Myocyte (in vitro differentiated cells): ENCODE results near the gene IRF4. TPM values are rescaled to one million over a fixed set of nuclear protein-coding genes. Genes with fewer than 3 reads are reported as not detected.

ENCODE experiments used
- DNase-seq: peaks from one replicate; pipeline ENCODE4 v3.0.0-alpha.2; 2012; ENCODE audit warnings: low read depth
- total RNA-seq: library from RNA; depleted of rRNA; stranded (reverse); fragments of >200 nt; gene quantifications from 2 replicates; pipeline ENCODE4 v1.2.3, GENCODE V29; 2014

The IRF4 gene
- total RNA-seq, 1 donor from 2014 or later, result not detected

DNA sequence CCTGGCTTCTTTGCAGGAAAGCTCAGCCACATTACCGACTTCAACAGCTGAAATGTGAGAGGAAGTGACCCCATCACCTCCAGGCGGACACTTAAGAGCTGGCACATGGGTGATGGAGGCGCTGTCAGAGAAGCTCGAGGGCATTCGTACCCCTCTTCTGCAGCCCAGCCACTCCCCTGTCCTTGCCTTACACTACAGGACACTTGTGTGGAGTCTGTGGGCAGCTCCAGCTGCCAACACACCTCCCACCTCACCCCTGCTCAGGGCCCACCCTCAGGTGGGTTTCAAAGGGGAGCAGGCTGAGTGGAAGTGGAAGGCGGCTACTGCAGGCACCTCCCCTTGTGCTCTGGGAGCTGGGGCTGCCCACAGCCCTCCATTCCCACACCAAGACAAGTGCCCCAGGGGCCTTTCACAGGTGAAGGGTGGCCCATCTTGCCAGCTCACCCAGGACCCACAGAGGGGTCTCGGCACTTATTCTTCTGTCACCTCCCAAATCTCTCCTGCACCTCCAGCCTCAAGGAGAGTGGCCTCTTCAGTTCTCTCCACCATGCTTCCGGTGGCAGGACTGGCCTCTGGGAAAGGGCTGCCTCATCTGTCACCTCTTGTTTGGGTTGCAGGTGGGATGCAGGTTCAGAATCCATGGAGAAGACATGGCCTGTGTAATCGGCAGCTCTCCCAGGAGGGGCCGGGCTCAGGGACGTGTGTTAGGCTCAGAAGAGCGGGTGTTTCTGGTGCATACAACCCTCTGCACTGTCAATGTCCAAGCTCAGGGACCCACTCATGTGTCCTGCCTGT is 49.8 kb downstream of the IRF4 start:
- DNase-seq, result no peak

DNA sequence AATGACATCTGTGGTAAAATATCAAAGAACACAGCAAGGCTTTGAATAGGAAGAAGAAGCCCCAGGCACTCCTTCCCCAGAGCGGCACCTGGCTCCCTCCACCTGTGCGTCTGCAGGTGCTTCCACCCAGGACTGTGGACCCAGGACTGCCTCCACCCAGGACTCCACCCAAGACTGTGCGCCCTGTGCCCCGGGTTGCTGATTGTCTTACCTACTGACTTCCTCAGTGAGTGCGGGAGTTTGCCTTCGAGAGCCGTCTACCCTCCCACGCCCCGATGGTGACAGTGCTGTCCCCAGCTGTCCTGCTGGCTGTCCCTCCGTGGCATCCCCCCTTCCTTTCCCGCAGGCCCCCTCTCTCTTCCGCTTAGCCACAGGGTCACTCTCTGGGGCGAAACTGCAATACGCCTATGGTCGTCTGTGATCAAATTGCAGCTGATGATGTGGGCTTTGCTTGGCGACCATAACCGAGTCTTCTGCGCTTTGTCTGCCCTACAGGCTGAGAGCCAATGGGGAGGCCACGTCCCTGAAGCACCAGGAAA is 52.1 kb downstream of the IRF4 start:
- DNase-seq, result no peak

DNA sequence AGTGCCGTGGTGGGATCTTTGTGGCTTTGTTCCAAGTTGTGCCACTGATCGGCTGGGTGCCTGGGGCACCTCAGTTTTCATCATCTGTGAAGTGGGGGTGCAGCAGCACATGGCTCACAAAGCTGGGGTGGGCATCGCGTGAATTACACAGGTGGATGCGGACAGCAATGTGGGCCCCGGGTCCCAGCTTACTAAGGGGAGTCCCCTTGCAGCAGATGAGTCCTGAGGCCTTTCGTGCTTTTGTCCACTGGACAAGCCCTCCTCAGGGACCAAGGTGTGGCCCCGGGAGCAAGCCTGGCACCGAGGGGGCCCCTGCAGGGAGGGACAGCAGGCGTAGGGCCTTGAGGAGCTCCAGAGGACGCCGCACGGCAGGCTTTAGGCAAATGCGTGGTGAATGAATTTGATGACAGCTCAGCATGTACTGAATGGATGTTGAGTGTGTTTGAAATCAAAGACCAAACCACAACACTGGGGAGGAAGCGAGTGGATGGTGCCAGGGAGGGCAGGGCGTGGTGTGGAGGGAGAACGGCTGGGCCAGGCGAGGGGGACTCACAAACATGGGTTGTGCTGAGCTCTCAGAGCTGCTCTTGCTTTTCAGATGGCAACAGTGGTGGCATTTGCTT is 53.2 kb downstream of the IRF4 start:
- DNase-seq, result no peak

DNA sequence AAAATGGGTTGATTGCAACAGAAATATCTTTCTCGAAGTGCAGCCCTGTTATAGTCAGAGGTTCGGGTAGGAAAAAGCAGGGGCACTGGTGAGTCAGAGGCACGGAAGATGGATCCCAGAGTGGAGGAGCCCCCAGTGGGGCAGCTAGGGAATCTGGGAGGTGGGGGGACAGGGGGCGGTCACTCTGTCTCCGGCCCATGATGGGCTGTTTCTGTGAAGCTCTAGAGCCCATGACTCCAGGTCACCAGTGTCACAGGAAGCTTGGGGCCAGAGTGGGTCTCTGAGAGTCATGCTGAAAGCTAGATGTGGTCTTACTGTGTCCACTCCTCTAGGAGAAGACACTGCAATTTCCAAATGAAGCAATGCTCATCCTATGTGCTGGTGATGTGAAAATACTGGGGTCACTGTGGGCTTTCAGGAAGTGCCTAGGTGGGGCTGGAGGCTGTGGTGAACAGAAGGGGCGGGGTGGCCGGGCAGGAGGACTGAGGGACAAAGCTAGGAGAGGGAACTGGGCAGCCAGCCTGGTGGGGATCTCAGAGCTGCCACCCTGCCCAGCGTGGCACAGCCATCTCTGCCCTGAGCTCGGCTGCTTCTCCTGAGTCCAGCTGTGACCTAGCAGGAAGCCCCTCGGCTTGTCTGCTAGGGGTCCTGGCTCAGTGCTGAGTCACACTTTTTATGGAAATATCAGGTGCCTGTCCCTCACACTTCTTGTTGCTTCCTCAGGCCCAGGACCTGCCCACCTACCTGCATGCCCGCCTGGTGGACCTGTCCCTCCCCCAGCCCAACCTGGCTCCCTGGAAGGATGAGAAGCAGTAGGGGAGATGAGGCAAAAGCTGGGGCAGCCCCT is 54.2 kb downstream of the IRF4 start:
- no peak for DNase-seq

DNA sequence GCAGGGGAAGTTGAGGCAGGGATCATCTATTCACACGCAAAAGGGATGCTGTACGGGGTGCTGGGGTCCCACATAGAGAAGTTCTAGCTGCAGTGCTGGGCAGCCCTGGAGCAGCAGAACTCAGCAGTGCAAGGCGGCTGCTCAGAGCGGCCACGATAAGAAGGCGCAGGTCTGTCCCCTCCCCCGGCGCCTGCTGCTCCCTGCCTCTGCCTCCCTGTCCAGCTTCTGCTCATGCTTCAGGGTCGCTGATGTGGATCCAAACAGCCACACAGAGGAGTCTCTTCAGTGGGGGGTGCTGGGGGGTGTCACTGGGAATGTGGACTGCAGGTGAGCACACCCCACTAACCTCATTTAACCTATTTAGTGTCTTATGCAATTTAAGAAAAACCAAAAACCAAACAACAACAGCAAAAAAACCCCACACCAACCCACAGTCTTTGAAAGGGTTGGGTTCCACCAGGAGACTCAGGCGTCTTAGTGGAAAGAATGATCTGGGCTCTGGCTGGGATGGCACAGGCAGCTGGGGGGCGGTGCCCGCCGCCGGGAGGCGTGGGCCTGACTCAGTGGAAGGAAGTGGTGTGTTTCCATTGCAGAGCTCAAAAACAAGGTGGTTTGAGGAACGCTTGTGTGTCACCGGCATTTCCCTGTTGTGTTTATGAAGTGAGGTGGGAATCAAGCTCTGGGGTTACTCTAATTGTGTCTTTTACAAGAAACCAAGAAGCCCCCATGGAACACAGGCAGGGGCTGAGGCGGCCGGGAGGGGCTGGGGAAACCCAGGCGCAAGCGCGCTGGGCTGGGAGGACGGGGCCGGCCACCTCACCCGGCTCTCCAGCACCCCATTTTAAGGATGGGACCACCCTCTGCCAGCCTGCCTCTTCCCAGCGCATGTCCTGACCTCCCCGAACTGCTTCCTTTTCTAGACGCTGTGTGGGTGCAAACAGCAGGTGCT is 55.1 kb downstream of the IRF4 start:
- DNase-seq, result peak; percentile 15

DNA sequence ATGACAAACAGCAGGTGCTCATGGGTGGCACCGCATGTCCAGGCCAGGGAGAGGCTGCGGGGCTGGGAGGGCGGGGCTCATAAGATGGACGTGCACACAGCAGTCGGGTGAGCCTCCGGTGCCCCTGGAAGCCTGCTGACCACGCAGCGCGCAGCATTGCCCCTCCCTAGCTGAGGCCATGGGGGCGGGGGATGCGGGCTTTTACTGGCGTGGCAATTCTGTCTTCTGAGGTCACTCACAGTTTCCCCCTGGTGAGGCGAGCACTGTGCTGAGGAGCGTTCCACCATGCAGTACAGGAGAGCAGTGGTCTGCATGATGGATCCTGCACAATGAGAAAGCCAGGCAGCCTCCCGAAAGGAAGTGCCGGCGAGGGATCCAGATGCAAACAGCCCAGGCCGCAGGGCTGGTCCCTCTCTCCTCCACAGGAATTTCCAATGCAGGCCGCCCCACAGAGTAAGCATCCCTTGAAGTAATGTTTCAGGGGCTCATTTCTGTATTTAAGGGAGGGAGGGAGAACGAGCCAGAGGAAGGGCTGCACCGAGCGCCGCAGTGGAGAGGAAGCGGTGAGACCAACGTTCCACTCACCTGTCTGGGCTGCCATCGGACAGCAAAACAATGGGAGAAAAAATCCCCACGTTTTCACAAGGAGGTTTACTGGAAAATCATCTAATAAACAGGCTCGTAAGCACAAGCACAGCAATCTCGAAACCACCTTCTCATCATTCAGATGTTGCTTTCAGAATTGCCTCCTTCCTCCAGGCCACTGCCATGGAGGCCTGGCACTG is 56.0 kb downstream of the IRF4 start:
- no peak for DNase-seq

DNA sequence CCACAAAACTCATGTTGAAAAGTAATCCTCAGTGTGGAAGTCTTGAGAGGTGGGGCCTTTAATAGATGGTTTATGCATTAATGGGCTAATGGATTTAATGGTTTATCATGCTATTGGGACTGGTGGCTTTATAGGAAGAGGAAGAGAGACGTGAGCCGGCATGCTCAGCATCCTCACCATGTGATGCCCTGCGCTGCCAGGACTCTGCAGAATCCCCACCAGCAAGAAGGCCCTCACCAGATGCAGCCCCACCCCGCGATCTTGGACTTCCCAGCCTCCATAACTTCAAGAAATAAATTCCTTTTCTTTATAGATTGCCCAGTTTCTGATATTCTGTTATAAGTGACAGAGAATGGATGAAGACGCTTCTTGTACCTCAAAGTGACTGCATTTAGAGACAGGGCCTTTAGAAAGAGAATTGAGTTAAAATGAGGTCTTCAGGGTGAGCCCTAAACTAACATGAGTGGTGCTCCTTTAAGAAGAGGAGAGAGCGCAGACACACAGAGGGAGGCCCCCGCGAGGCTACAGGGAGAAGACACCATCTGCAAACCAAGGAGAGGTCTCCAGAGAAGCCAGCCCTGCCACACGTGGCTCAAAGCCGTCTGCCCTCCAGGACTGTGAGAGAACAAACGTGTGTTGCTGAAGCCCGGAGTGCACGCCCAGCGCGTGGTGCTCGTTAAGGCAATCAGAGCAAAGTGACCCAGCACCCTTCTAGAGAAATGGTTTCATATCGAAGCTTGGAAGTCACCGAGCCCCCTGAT is 56.9 kb downstream of the IRF4 start:
- no peak for DNase-seq

DNA sequence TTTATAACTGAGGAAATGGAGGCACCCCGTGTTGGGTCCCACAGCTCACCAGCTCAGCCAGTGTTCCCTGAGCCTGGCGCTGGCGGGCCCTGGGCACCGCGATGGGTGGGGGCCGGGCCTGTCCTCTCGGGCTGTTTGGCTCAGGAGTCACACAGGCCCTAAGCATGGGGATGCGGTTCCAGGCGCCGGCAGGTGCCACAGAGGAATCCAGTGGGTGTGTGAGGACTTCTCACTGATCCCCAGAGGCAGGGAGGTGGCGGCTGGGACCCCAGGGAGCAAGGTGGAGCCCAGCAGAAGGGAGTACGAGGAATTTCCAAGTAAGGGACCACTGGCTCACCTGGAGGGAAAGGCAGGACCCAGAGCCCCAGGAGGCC is 57.5 kb downstream of the IRF4 start:
- no peak for DNase-seq

DNA sequence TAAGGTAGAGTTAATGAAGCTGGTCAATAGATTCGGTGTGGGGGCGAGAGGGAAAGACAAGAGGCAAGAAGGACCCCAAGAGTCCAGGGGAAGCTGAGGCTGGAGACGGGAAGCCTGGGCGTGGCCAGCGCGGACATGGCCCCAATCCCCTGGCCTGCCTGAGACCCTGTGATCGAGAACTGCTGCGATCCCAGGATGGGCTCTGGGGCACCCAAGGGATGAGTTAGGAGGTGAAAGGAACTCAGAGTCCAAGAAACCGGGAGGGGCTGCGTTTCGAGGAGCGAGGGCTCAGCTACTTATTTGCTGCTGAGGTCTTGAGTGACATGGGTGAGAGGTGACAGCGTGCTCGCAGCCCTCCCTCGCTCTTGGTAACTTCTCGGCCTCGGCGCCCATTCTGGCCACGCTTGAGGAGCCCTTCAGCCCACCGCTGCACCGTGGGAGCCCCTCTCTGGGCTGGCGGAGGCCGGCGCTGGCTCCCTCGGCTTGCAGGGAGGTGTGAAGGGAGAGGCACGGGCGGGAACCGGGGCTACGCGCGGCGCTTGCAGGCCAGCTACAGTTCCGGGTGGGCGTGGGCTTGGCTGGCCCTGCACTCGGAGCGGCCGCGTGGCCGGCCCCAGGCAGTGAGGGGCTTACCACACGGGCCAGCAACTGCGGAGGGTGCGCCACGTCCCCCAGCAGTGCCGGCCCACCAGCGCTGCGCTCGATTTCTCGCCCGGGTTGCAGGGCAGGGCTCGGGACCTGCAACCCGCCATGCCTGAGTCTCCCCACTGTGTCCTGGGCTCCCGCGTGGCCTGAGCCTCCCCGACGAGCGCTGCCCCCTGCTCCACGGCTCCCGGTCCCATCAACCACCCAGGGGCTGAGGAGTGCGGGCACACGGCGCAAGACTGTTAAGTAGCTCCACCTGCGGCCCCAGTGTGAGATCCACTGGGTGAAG is 58.2 kb downstream of the IRF4 start:
- DNase-seq, result no peak

DNA sequence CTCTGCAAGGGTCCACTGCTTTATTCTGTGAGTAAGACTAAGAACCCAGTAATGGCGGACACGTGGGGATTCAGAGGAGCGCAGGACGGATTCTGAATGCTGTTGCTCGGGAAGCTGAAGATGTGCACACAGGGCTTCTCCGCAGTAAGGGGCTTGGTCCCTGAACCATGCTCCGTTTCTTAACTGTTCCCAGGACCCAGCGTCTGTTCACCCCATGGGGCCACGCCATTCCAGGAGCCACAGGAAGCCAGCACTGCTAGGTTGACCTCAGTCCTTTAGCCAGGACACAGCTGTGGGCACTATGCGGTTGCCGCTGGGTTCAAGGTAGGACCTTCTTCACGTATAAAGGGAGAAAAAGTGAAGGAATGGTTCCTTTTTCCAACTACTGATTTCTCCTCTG is 59.8 kb downstream of the IRF4 start:
- DNase-seq, result no peak

DNA sequence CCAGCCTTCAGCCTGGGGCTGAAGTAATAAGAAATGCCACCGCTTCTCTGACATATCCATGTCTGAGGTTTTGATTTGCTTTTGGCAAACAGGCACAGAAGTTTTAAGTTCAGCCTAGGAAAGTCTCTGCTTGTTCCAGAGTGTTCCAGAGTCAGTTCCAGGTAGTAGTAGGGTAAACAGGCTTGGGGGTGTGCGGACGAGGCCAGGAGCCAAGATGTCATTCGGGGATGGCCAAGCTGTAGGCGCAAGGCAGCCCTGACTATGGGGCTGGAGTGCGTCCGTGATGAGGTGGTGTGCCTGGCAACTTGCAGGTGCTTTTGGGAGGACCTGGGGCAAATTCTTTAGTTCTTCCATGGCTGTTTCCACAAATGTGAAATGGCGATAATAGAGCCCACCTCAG is 60.3 kb downstream of the IRF4 start:
- no peak for DNase-seq

DNA sequence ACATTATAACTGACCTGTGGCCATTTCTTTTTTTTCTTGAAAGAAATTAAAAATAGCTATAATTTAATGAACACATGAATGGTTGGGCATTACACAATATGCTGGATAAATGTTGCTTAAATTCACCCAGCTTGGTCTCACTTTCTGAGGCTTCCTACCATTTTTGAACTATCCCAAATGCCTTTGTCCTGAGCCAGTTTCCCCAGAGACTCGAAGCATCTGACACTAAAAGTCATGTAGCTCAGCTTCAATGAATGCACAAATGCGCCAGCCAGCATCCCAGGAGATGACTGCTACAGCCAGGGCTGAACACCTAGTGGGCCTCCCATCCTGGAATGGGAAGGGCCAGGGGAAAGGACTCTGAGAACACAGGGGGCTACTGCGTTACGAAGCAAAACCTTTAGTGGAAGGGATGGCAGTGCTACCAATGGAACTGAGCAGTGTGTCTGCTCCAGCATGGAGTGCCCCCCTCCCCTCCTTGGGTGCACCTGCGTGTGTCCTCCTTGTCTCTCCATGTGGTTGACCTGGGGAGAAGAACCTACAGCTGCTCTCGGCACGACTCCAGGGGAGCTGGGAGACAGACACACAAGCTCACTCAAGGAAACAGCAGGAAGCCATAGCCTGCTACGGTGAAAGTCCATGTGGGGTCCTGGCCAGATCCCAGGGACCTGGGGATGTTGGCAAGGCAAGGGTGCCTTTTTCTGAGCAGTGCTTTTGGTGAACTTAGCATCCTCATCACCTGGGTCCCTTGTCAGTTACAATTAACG is 60.9 kb downstream of the IRF4 start:
- DNase-seq, result peak; percentile 43

DNA sequence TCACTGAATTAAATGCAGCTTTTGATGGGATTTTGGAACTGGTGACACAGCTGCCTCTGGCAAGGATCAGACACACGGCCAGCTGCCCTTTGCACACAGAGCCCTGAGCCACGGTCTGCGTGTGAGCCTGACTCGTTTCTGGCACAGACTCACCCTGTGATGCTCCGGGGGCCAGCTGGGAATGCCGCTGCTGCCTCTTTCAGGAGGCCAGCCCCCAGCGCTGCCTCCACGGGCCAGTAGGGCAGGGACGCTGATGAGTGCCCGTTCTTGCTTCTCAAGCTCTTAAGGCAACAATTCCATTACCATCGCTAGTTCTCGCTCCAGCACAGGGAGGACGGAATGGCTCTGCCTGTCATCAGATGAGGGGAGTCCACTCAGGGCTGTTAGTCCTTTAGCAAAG is 61.6 kb downstream of the IRF4 start:
- peak; percentile 88 for DNase-seq

DNA sequence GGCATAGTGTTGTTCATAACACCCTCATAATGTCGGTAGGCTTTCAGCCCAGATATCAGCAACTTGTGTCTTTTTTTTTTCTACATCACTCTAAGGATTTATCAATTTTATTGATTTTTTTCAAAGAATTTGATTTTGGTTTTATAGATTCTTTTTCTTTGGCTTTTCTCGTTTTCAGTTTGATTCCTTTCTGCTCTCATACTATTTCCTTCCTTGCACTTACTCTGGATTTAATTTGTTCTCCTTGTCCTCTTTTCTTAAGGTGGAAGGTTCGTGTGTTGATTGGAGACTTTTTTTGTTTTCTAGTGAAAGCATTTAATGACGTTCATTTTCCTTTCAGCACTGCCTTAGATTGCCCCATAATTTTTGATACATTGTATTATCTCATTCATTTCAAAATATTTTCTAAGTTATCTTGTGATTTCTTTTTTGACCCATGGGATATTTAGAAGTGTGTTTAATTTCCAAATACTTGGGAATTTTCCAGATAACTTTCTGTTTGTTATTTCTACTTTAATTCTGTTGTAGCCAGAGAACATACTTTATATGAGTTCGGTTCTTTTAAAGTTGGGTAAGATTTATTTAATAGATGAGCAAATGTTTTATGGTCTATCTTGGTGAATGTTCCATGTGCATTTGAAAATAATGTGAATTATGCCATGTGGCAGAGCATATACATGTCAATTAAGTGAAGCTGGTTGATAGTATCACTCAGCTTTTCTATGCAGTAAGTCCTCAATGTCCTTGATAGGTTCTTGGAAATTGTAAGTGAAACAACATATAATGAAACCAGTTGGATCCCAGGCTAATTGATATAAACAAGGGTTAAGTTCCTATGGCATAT is 62.8 kb downstream of the IRF4 start:
- DNase-seq, result no peak

DNA sequence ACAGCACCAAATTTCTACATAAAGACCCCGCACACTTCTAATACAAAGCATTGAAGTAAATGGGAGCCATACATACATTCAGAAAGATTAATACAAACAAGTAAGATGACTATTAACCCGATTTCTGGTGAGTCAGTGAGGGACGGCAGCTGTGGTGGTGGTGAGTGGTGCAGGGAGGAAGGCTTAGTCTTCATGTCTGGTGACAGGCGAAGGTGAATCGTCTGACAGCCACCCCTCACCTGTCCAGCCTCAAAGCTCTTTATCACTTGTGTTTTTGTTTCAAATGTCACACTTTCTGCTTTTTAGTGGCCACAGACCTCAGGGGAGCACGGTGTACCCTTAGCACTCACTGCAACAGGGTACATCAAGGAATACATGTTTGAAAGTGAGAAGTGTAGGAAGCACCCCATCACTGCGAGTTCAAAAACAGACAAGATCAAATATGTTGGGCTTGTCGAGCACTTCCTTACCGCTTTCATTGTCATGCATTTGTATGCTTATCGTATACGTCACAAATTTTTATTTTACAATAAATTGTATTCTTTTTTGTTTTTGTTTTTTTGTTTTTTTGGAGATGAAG is 63.5 kb downstream of the IRF4 start:
- peak; percentile 21 for DNase-seq

DNA sequence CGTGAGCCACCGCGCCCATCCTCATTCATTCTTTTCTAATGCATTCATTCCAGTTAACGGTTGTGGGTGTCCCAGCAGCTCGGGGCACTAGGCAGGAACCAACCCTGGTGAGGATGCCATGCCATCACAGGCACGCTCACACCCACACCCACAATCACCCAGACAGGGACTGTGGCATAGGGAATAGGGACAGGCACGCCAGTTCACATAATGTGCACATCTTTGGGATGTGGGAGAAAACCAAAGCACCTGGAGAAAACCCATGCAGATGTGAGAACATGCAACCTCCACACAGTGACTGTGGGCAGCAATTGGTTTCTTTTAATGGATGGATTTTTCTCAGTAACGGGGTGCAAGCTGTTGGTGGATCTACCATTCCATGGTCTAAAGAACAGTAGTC is 64.3 kb downstream of the IRF4 start:
- DNase-seq, result no peak
